Heart left ventricle (tissue), 13 donors: ENCODE measurements around the gene SCAMP4.
"Not testable (repeated sequence)": the region's sequence is repeated elsewhere in the genome, so short reads cannot be mapped to it uniquely, and the experiment has no call there.

Source experiments
- CTCF ChIP-seq, 12 donors: fragments of 200-600 bp; sonication (generic) in 4 of 12; IDR thresholded peaks; one replicate each; pipeline versions ENCODE4 v1.5.0 to v1.8.0; 2018 to 2022; ENCODE audit warnings: antibody characterized with exemption in 12 of 12, mild to moderate bottlenecking in 5 of 12
- POLR2A ChIP-seq, 2 donors: fragments of 450-650 bp; IDR thresholded peaks; one replicate each; pipeline ENCODE4 v1.6.1; 2017; ENCODE audit warnings: antibody characterized with exemption in 2 of 2, mild to moderate bottlenecking in 2 of 2, moderate library complexity in 2 of 2
- donor health status: ischemic (EF 13 %, LVEDD 7.1; RV severe dilation, severe dysfunction).
- donor health status: DM: no; HTN: yes; CAD: no.
- donor health status: DM: no; HTN: no; CAD: no.
- donor health status: ischemic (EF 25% LVEDD 6.9; RV normal size, moderate dysfunction).
- donor health status: ischemic (EF 25% LVEDD 5.7; RV mildly dilated, moderate dysfunction).
- donor health status: ischemic (EF 35%, LVEDD 5.7; RV mildly dilated, moderate dysfunction).
- donor health status: nonischemic (EF 11% LVEDD 7.7; RV severe dilation, severe dysfunction).
- donor health status: DM: yes; HTN: yes; CAD: no.
- donor health status: PGD.
- donor health status: ischemic (EF 29% LVEDD 5.4; RV normal size, mild dysfunction).
- donor health status: nonischemic (EF 23%, LVEDD 6.1; RV moderate dilation, normal function).

- TF ChIP-seq CTCF, POLR2A (IDR thresholded peaks at IDR 0.05): not testable (repeated sequence)
Observed at GRCh38 chr19:1877280-1877660, 27.9 kb upstream of the SCAMP4 start.
